Right ventricle myocardium superior (tissue), 1 donor: ENCODE measurements around the gene SAMD8. TPM values are rescaled to one million over a fixed set of nuclear protein-coding genes. Genes with fewer than 3 reads are reported as not detected.
A peak's percentile ranks its signal among the peaks of the same experiment; 100 is the strongest.
"Not testable (repeated sequence)": the region's sequence is repeated elsewhere in the genome, so short reads cannot be mapped to it uniquely, and the experiment has no call there.

Experiments
- ATAC-seq: fragments of 200-7000 bp; cut with Tn5 transposase; one replicate; pipeline ENCODE4 v1.9.1; 2020; ENCODE audit warnings: mild to moderate bottlenecking; ENCODE audit not compliant: poor library complexity
- DNase-seq: peaks from one replicate; pipeline ENCODE4 v3.0.0-alpha.2; 2020
- intact Hi-C: fragments of 100-400 bp; cut with DNase I; formaldehyde crosslinking; loops from one replicate; pipeline ENCODE4 v1.11.2; 2022
- total RNA-seq: library from RNA; stranded (reverse); fragmentation: NEBNext Ultra II Directional; extraction: Animal tissue kit (Norgen Biotek cat#: 25700); gene quantifications from one replicate; pipeline ENCODE4 v1.2.1, GENCODE V29; 2021
- donor health status: DM: no; HTN: yes; CAD: no; lungs with severe emphysema.

The SAMD8 gene
- total RNA-seq, 1 donor from 2014 or later: 23.3 TPM

DNA sequence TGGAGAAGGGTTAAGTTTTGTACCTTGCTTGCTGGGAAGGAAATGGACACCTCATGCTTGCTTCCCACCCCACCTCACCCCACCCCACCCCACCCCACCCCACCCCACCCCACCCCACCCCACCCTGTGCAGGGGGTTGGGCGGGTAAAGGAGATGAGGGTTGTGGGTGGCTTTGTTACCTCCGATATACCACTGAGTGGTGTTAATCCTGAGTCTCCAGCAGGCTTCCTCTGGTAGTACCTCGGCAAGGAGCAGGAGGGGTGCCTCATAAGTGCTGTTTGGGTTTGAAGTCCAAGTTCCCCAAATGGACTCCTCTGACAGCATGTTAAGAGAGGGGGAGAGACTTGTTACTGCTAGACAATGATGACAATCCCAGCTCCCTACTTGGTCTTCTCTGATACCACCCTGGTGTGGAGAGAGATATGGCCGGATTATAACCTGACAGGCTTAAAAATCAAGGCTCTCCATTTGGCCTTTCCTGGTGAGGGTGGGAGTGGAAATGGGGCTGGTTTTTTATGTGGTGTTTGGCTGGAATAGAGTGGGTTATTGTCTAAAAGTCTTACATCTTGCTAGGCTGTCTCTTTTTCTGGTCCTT is 11.7 kb downstream of the SAMD8 start:
- intact Hi-C loops: no loop called here
- no peak for ATAC-seq

DNA sequence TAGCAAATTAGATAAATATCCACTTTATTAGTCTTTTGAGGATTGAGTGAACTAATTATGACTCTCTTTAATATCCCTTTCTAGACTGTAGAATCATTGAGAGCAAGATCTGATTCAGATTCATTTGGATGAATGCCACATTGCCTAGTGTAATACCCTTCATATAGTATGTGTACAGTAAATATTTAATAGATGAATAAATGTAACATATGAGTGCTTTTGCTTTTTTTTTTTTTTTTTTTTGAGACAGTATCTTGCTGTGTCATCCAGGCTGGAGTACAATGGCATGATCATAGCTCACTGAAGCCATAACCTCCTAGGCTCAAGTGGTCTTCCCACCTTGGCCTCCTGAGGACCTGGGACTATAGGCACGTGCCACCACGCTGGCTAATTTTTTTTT is 14.8 kb downstream of the SAMD8 start:
- intact Hi-C loops: no loop called here
- ATAC-seq (no peak), DNase-seq (no peak)

More for the DNA sequence above, 11.7 kb downstream of the SAMD8 start:
- DNase-seq: no peak

DNA sequence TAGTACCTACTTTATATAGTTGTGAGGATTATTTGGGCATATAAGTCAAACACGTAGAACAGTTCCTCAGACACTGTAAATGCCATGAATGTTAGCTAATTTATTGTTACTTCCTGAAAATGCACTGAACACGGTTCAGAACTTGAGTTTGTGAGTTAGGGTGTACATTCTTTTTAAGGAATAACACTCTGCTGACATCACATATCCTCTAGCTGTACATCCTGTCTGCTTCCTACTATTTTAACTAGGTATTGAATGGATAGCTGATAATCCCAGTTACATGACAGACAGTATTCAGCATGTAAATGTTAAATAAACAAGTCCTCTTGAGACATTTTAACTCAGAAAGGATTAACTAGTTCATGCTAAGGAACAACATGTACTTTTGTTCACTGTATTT is 16.0 kb downstream of the SAMD8 start:
- ATAC-seq (no peak), DNase-seq (no peak)
- intact Hi-C loops: no loop called here

DNA sequence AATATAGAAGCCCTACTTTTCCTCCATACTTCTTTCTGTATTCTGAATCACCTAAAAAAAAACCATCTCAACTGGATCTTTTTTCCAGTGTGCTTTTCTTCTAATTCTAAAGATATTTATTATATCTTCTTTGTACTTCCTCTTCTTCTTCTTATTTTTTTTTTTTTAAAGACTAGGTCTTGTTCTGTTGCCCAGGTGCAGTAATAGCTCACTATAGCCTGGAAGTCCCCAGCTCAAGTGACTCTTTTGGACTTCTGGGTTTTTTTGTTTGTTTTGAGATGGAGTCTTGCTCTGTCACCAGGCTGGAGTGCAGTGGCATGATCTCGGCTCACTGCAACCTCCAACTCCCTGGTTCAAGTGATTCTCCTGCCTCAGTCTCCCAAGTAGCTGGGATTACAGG is 17.5 kb downstream of the SAMD8 start:
- DNase-seq, ATAC-seq, intact Hi-C loops: not testable (repeated sequence)

DNA sequence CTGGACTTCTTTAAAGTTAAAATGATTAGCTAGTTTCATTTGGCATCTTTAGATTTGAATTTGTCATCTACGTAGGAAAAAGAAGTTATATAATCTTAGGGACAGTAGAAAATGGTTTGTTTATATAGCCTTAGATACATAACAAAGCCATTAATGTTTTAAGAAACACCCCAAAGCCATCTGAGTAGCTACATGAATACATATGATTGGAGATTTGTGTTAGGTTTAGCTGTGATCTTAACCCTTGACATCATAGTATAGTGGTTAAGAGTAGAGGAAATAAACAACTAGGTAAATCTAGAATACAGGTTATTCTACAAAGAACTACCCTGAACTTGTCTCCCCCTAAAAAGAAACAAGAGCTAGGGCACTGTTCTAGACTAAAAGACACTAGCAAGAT is 18.1 kb downstream of the SAMD8 start:
- intact Hi-C loops: no loop called here
- no peak for ATAC-seq
- DNase-seq: no peak

DNA sequence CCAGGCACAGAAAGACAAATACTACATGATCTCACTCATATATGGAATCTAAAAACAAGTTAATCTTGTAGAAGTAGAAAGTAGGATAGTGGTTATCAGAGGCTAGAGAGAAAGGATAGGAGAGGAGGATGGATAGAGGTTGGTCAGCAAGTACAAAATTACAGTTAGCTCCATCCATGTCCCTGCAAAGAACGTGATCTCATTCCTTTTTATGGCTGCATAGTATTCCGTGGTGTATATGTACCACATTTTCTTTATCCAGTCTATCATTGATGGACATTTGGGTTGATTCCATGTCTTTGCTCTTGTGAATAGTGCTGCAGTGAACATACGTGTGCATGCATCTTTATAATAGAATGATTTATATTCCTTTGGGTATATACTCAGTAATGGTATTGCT is 22.2 kb downstream of the SAMD8 start:
- ATAC-seq, DNase-seq, intact Hi-C loops: not testable (repeated sequence)

DNA sequence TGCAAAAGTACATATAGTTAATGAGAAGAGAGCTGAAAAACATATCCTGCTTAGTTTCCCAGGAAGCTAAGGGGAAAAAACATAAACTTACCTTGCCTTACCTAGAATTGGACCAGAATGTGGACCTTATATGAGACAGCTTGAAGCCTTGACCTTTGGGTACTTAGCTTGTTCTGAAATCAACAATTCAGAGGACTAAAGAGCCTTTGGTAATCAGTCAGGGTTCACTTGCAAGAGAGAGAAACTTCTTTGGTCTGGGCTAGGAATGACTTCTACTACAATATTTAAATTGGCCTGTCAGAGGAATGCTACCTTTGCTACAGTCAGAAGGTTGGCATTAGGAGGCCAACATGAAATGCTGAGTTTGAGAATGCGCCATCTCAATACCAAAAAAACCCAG is 24.9 kb downstream of the SAMD8 start:
- ATAC-seq (no peak), DNase-seq (no peak)
- intact Hi-C loops: no loop called here

DNA sequence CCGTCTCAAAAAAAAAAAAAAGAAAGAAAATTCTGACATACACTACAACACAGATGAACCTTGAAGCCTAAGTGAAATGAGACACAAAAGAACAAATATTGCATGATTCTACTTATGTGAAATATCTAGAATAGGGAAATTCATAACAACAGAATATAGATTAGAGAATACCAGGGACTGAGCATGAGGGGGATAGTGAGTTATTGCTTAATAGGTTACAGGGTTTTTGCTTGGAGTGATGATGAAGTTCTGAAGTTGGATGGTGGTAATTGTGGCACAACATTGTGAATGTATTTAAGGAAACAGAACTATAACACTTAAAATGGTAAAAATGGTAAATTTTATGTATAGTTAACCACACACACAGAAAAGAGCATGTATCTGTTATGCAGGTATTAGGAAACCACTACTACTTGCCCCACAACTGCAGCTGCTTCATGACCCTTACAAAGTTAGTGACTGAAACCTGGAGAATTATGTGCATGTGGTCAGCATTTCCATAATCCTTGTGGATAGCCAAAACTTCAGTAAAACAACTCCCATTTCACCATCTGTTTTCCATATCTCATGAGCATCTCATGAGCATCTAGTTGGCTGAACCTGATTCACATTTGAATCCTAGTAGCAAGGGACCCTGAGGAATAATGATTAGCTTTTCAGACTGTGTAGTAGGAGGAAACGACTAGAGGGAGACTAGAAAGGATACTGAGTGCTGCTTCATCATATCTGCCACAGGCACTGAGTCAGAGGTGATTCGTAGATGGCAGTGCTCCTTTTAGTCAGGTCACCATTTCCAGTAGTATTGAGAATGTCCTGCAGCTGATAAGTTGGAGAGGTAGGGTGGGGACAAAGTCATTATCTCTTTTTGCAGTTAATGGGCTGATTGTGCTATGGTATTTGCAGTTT is 26.3 kb downstream of the SAMD8 start:
- intact Hi-C loops: no loop called here
- ATAC-seq (peak; percentile 56), DNase-seq (no peak)

DNA sequence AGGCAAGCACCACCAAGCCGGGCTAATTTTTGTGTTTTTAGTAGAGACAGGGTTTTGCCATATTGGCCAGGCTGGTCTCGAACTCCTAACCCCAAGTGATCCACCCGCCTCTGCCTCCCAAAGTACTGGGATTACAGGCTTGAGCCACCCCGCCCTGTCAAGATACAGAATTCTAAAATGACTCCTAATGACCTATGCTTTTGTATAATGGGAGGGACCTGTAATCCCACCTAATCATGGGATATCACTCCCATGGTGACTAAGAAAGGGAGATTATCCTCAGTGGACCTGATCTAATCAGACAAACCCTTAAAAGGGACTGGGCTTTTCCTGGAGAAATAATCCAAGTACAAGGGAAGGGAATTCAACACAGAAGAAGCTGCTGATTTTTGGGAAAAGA is 28.8 kb downstream of the SAMD8 start:
- DNase-seq: no peak

DNA sequence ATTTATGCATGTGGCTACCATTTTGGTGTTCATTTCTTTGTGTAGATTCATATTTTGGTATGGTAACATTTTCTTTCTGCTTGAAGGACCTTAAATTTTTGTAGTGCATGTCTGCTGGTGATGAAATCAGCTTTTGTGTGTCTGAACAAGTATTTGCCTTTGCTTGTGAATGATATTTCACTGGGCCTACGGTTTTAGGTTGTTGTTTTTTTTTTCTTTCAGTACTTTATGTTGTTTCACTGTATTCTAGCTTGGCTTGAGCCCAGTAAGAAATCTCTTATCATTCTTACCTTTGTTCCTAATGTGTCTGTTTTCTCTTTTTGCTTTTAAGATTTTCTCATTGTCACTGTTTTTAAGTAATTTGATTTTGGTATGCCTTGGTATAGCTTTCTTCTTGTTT is 31.9 kb downstream of the SAMD8 start:
- no peak for DNase-seq
- intact Hi-C loops: no loop called here
- no peak for ATAC-seq

More for the DNA sequence above, 28.8 kb downstream of the SAMD8 start:
- no peak for ATAC-seq
- intact Hi-C loops: no loop called here

DNA sequence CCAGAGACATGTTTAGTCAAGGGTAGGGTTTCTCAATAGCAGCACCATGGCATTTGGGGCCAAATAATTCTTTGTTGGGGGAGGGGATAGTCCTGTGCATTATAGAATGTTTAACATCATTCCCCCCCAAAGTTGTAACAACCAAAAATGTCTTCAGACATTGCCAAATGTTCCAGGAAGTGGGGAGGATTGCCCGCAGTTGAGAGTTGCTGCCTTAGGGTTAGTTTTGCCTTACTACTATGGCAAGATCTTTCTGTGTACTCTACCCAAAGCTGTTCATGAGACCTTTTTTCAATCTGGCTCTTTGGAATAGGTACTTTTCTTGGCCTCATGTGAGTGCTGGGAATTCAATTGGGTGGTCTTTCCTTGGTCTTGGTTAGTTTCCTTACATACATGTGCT is 34.1 kb downstream of the SAMD8 start:
- ATAC-seq (no peak), DNase-seq (no peak)
- intact Hi-C loops: no loop called here

DNA sequence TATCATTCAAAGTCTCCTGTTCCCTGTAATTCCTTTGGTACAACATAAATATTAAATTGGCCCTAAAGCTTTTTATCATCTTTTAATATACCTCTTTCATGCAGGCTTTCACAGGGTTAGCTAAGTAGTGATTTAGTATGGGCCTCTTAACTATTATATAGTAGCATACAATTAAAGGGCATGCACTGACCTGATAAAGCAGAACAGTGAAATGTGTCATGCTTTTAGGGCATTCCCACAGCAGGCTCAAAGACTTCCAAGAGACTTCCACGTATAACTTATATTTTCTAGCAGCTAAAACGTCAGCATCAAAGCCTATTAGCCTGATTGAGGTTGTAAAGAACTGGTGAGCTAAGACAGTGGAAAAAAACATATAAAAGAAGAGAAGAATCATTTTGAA is 35.3 kb downstream of the SAMD8 start:
- intact Hi-C loops: no loop called here
- DNase-seq (no peak), ATAC-seq (no peak)

DNA sequence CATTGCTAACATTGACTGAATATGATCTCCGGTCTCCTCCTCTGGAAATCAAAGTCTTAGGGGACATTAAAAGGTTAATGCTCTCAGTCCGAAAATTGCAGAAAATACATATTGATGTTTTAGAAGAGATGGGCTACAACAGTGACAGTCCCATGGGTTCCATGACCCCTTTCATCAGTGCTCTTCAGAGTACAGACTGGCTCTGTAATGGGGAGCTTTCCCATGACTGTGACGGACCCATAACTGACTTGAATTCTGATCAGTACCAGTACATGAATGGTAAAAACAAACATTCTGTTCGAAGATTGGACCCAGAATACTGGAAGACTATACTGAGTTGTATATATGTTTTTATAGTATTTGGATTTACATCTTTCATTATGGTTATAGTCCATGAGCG is 39.2 kb downstream of the SAMD8 start:
- no peak for DNase-seq
- intact Hi-C loops: no loop called here
- ATAC-seq: no peak

DNA sequence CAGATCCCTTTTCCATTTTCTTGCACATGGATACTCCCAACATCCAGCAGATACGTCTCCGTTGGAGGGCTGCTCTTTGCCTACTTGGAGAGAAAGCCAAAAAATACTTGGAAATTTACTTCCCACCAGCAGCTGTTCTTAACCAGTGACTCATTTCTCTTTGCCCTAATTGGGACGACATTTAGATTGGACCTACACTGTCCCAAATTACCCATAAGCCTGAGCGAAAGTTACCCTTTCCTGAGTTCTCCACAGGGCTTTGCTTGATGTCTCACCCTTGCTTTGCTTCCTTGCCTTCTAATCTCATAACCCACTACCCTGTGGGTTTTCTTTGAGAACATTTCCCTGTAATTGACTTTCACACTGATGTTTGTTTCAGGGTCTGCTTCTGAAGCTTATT is 48.1 kb downstream of the SAMD8 start:
- no peak for DNase-seq
- intact Hi-C loops: no loop called here
- peak; percentile 30 for ATAC-seq

DNA sequence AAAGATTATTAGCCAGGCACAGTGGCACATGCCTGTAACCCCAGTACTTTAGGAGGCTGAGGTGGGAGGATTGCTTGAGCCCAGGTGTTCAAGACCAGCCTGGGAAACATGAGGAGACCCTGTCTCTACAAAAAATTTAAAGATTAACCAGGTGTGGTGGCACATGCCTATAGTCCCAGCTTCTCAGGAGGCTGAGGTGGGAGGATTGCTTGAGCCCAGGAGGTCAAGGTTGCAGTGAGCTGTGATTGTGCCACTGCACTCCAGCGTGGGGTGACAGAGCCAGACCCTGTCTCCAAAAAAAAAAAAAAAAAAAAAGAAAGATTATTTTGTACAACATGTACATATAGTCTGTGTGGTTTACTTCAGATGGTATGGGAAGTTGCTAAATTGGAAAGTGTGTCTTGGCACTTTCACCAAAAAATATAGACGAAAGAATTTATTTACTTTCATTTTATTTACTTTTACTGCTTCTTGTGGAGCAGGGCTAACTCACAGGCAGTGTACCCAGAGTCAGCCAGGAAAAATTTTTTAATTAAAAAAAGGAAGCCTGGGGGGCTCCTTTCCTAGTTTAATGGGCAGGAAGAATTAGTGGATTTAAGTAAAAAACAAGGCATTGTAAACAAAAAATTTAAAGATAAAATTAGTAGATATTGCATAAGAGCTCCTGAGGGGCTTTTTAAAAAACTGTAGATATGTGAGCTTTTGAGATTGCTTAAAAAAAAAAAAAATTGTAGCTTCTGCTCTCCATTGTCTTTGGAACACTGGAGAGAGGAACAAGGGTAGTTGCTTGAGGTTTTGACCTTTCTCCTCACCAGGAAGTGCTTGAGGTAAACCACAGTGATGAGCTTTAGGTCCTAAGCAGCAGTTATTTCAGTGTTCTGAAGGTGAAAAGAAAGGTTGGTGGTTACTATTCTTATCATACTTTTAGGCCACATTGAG is 54.5 kb downstream of the SAMD8 start:
- ATAC-seq: no peak
- intact Hi-C loops: no loop called here
- DNase-seq: no peak

DNA sequence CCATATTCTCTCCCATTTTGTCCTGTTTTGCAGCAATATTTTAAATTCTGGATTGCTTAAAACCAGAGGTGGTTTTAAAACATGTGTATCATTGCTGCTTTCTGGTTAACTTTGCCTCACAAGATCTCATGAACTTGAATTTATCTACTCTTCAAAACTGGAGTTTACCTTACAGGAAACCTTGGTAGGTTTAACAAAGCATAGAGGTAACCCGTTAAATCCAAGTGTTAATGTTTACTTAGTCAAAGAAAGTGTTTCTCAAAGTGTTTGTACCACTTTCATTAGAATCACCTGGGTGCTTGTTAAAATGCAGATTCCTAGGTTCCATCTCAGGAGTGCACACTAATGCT is 55.1 kb downstream of the SAMD8 start:
- intact Hi-C loops: no loop called here
- ATAC-seq (no peak), DNase-seq (no peak)

DNA sequence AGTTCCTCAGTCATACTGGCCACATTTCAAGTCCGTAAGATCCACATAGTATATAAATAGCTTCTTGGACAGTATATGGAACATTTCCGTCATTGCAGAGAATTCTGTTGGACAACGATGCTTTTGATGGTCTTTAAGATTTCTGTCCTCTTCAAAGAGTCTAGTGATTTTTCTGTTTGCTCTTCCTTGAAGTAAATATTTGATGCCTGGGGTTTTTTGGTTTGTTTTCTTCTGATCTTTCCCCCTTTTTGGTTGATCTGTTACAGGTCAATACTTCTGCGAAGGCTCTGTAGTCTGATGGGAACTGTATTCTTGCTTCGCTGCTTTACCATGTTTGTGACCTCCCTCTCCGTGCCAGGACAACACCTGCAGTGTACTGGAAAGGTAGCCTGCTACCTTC is 56.8 kb downstream of the SAMD8 start:
- ATAC-seq: no peak
- no peak for DNase-seq
- intact Hi-C loops: no loop called here

DNA sequence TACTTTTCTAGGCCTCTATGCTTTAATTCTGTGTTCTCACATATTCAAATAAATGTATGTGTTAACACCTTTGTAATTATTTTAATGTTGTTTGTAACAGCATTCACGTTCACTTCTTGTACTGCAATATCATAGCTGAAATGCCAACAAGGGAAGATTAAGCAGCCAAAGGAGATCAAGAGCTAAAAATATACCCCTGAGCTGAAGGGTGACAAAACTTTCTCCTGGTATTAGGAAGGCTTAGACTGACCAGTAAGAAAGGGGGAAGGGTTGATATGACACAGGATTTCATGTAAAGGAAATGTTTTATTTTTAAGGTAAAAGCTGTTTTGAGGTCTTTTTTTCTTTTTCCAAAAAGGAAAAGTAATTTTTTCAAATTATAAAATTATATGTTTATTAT is 58.8 kb downstream of the SAMD8 start:
- intact Hi-C loops: no loop called here
- ATAC-seq: peak; percentile 83
- DNase-seq: no peak

DNA sequence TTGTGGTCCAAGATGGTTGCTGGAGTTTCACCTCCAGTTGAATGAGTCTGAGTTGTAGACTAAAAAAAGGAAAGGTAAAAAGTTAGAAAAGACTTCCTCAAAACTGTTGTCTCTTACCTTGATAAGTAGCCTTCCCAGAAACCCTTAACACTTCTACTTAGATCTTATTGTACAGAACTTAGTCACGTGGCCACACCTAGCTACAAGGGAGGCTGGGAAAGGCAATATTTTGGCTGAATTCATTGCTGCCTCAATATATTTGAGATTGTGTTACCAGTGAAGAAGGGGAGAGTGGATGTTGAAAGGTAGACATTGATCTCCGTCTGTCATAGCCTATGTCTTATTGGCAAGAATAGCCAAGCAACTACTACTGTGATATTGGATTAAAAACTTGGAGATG is 63.6 kb downstream of the SAMD8 start:
- DNase-seq (no peak), ATAC-seq (no peak)
- intact Hi-C loops: no loop called here
